HG02973 (cell line): ENCODE results near the gene PTPN3.
A peak's percentile ranks its signal among the peaks of the same experiment; 100 is the strongest.

ENCODE experiments used
- ATAC-seq: cut with Tn5 transposase; IDR thresholded peaks from one replicate; pipeline ENCODE4 v1.9.1; 2021; ENCODE audit warnings: moderate library complexity; ENCODE audit not compliant: unreplicated experiment

PTPN3 gene

GRCh38 chr9:109454601-109455155 is 43.4 kb downstream of the PTPN3 start:
- ATAC-seq = no peak

- no peak for ATAC-seq
Measured at GRCh38 chr9:109454041-109454440, 44.1 kb downstream of the PTPN3 start.

- no peak for ATAC-seq
Measured at GRCh38 chr9:109453210-109453842, 44.8 kb downstream of the PTPN3 start.

- no peak for ATAC-seq
Measured at GRCh38 chr9:109452761-109453160, 45.3 kb downstream of the PTPN3 start.

GRCh38 chr9:109451311-109452025 is 46.6 kb downstream of the PTPN3 start:
- no peak for ATAC-seq

GRCh38 chr9:109450346-109450745 is 47.8 kb downstream of the PTPN3 start:
- no peak for ATAC-seq

- ATAC-seq = no peak
Measured at GRCh38 chr9:109449036-109449798, 48.9 kb downstream of the PTPN3 start.

- ATAC-seq = no peak
Measured at GRCh38 chr9:109448223-109448622, 49.9 kb downstream of the PTPN3 start.

- no peak for ATAC-seq
Measured at GRCh38 chr9:109447329-109448076, 50.6 kb downstream of the PTPN3 start.

GRCh38 chr9:109444771-109445320 is 53.3 kb downstream of the PTPN3 start:
- ATAC-seq = no peak

- no peak for ATAC-seq
Measured at GRCh38 chr9:109442716-109443115, 55.4 kb downstream of the PTPN3 start.

GRCh38 chr9:109441296-109441695 is 56.8 kb downstream of the PTPN3 start:
- ATAC-seq = no peak

GRCh38 chr9:109440797-109441287 is 57.3 kb downstream of the PTPN3 start:
- ATAC-seq = peak; percentile 98

GRCh38 chr9:109440117-109440515 is 58.0 kb downstream of the PTPN3 start:
- ATAC-seq = no peak

- no peak for ATAC-seq
Measured at GRCh38 chr9:109439378-109440116, 58.6 kb downstream of the PTPN3 start.

GRCh38 chr9:109437286-109437685 is 60.8 kb downstream of the PTPN3 start:
- ATAC-seq = no peak

GRCh38 chr9:109436071-109436470 is 62.0 kb downstream of the PTPN3 start:
- no peak for ATAC-seq

- no peak for ATAC-seq
Measured at GRCh38 chr9:109433476-109433875, 64.6 kb downstream of the PTPN3 start.

- no peak for ATAC-seq
Measured at GRCh38 chr9:109430231-109430630, 67.9 kb downstream of the PTPN3 start.

GRCh38 chr9:109428854-109429253 is 69.3 kb downstream of the PTPN3 start:
- ATAC-seq = no peak
